HEK293T (cell line): Measurements from ENCODE around the gene ZDHHC14.

Experiments
- ARNT ChIP-seq: fragments of 450-650 bp; IDR thresholded peaks from 2 replicates; pipeline ENCODE4 v1.6.1; 2017; ENCODE audit warnings: mild to moderate bottlenecking
- BHLHE40 ChIP-seq: fragments of 450-650 bp; IDR thresholded peaks from 2 replicates; pipeline ENCODE4 v1.6.1; 2016; ENCODE audit warnings: mild to moderate bottlenecking, moderate library complexity, borderline replicate concordance
- ELF4 ChIP-seq: fragments of 450-650 bp; IDR thresholded peaks from 2 replicates; pipeline ENCODE4 v1.6.1; 2017; ENCODE audit warnings: antibody characterized with exemption
- FOXK2 ChIP-seq: fragments of 450-650 bp; IDR thresholded peaks from 2 replicates; pipeline ENCODE4 v1.6.1; 2016; ENCODE audit warnings: mild to moderate bottlenecking
- FOXM1 ChIP-seq: fragments of 450-650 bp; IDR thresholded peaks from 2 replicates; pipeline ENCODE4 v1.6.1; 2017; ENCODE audit warnings: mild to moderate bottlenecking, borderline replicate concordance
- HDGF ChIP-seq: fragments of 450-650 bp; IDR thresholded peaks from 2 replicates; pipeline ENCODE4 v1.6.1; 2017; ENCODE audit warnings: antibody characterized with exemption, borderline replicate concordance
- SP1 ChIP-seq: fragments of 450-650 bp; IDR thresholded peaks from 2 replicates; pipeline ENCODE4 v1.6.1; 2017
- ZNF384 ChIP-seq: fragments of 450-650 bp; IDR thresholded peaks from 2 replicates; pipeline ENCODE4 v1.6.1; 2016

- TF ChIP-seq SP1 (no peak), BHLHE40 (no peak), FOXM1 (no peak), ZNF384 (no peak), ARNT (no peak), HDGF (no peak), FOXK2 (no peak), ELF4 (no peak)
Observed at GRCh38 chr6:157679605-157680580, 298.9 kb downstream of the ZDHHC14 start.
